DOHH2 (cell line): ENCODE measurements around the gene PIP5K1C.

Experiments used
- H3F3A ChIP-seq: fragments of 200-600 bp; sonication (generic), shearing (Covaris generic); 2 replicates; pipeline ENCODE4 v1.6.0; 2016; ENCODE audit warnings: antibody characterized with exemption, mild to moderate bottlenecking; ENCODE audit not compliant: control insufficient read depth, insufficient read depth
- H3K27ac ChIP-seq: fragments of 200-600 bp; sonication (generic); 2 replicates; pipeline ENCODE4 v1.5.1; 2014; ENCODE audit warnings: low read depth, mild to moderate bottlenecking, low read length, moderate library complexity
- H3K27me3 ChIP-seq: fragments of 200-600 bp; sonication (generic); 2 replicates; pipeline ENCODE4 v1.6.1; 2014; ENCODE audit warnings: mild to moderate bottlenecking, low read length, mixed read lengths; ENCODE audit not compliant: control insufficient read depth
- H3K36me3 ChIP-seq: fragments of 200-600 bp; sonication (generic); 2 replicates; pipeline ENCODE4 v1.6.1; 2014; ENCODE audit warnings: mild to moderate bottlenecking, low read length, moderate library complexity, mixed read lengths; ENCODE audit not compliant: control insufficient read depth
- H3K4me1 ChIP-seq: fragments of 200-600 bp; sonication (generic); 2 replicates; pipeline ENCODE4 v1.6.1; 2014; ENCODE audit warnings: mild to moderate bottlenecking, low read length, mixed read lengths; ENCODE audit not compliant: control insufficient read depth
- H3K4me2 ChIP-seq: fragments of 200-600 bp; sonication (generic); 2 replicates; pipeline ENCODE4 v1.6.0; 2014; ENCODE audit warnings: mild to moderate bottlenecking, low read length, moderate library complexity
- H3K4me3 ChIP-seq: fragments of 200-600 bp; sonication (generic); 2 replicates; pipeline ENCODE4 v1.5.1; 2014; ENCODE audit warnings: mild to moderate bottlenecking, low read length, mixed read lengths
- H3K79me2 ChIP-seq: fragments of 200-600 bp; sonication (generic); 2 replicates; pipeline ENCODE4 v1.6.1; 2014; ENCODE audit warnings: mild to moderate bottlenecking, low read length, mixed read lengths; ENCODE audit not compliant: control insufficient read depth
- H3K9me2 ChIP-seq: fragments of 200-600 bp; sonication (generic); replicated peaks from 2 replicates; pipeline ENCODE4 v1.6.1; 2014; ENCODE audit warnings: mild to moderate bottlenecking, low read length, mixed read lengths; ENCODE audit not compliant: control insufficient read depth
- H3K9me3 ChIP-seq: fragments of 200-600 bp; sonication (generic); 2 replicates; pipeline ENCODE4 v1.6.1; 2014; ENCODE audit warnings: antibody characterized with exemption, low read length, mixed read lengths; ENCODE audit not compliant: control insufficient read depth, insufficient read depth
- H4K20me1 ChIP-seq: fragments of 200-600 bp; sonication (generic); 2 replicates; pipeline ENCODE4 v1.6.0; 2014; ENCODE audit warnings: low read depth, mild to moderate bottlenecking, antibody characterized with exemption, low read length, moderate library complexity; ENCODE audit not compliant: control insufficient read depth, insufficient read depth
- EZH2phosphoT487 ChIP-seq: fragments of 200-600 bp; sonication (generic); IDR thresholded peaks from 2 replicates; pipeline ENCODE4 v1.6.1; 2017; ENCODE audit warnings: borderline replicate concordance, mild to moderate bottlenecking, antibody characterized with exemption, low read length, moderate library complexity, mixed read lengths
- TF ChIP-seq, protein P1 (sequence below): fragments of 200-600 bp; sonication (generic); IDR thresholded peaks from one replicate; pipeline ENCODE4 v1.5.1; 2014; ENCODE audit warnings: antibody characterized with exemption, mild to moderate bottlenecking, low read depth, low read length; ENCODE audit not compliant: poor library complexity, severe bottlenecking

The PIP5K1C gene

DNA sequence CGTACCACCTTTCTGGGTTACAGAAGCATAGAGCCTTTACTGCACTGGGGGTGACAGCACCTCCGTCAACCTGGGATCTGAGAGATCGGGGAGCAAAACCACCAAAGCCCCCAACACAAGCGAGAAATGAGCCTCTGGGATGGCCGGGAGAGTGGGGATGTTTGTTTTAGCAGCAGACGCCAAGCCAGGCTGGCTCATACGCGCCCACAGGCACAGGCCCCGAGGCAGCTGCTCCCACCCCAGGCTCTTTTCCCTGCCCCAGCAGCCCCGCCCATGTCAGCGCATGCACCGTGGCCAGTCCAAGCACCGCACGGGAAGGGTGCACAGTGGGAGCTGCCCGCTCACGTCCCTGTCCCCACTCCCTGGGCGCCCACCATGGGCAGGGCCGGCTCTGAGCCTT, 8.5 kb downstream of the PIP5K1C start:
- no peak overlapping the region for H3K4me2 ChIP-seq
- H3K27ac ChIP-seq = no peak overlapping the region
- H3K4me1 ChIP-seq = peaks cover 16% of the 10 kb centered on the region
- no peaks in the 10 kb centered on the region for H3K9me3 ChIP-seq
- H3K9me2 ChIP-seq = no peaks in the 10 kb centered on the region
- 0 out of 2 replicates have a peak, but pooled peaks cover 2% of the 10 kb centered on the region for H3F3A ChIP-seq
- TF ChIP-seq EZH2phosphoT487 = no peak
- TF ChIP-seq, protein P1, sequence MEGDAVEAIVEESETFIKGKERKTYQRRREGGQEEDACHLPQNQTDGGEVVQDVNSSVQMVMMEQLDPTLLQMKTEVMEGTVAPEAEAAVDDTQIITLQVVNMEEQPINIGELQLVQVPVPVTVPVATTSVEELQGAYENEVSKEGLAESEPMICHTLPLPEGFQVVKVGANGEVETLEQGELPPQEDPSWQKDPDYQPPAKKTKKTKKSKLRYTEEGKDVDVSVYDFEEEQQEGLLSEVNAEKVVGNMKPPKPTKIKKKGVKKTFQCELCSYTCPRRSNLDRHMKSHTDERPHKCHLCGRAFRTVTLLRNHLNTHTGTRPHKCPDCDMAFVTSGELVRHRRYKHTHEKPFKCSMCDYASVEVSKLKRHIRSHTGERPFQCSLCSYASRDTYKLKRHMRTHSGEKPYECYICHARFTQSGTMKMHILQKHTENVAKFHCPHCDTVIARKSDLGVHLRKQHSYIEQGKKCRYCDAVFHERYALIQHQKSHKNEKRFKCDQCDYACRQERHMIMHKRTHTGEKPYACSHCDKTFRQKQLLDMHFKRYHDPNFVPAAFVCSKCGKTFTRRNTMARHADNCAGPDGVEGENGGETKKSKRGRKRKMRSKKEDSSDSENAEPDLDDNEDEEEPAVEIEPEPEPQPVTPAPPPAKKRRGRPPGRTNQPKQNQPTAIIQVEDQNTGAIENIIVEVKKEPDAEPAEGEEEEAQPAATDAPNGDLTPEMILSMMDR = no peak
- H3K79me2 ChIP-seq = peaks cover 12% of the 10 kb centered on the region
- peaks cover 6% of the 10 kb centered on the region for H3K27me3 ChIP-seq
- peaks cover 12% of the 10 kb centered on the region; the same call in 1 of the 2 replicates for H4K20me1 ChIP-seq
- H3K36me3 ChIP-seq = no peaks in the 10 kb centered on the region
- no peak overlapping the region for H3K4me3 ChIP-seq

DNA sequence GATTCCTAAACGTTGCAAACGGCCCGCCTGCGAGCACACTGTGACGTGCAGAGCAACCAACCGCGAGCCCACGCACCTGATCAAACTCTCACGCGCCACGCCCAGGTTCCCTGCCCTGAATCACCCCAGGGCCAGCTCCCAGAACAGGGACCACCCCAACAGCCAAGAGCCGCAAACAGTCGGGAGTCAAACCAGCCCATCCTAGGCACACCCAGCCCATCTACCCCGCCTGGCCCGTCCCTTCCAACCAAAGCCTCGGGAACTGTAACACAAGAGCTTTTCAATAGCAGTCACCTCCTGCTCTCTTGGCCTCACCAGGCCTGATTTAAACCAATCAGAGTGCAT, 8.9 kb downstream of the PIP5K1C start:
- TF ChIP-seq, protein P1 = no peak
- TF ChIP-seq EZH2phosphoT487 = no peak
- H3K4me2 ChIP-seq = no peak overlapping the region
- H3K36me3 ChIP-seq = no peaks in the 10 kb centered on the region
- peaks cover 12% of the 10 kb centered on the region; the same call in 1 of the 2 replicates for H4K20me1 ChIP-seq
- H3K27me3 ChIP-seq = peaks cover 6% of the 10 kb centered on the region
- no peaks in the 10 kb centered on the region for H3K9me3 ChIP-seq
- no peaks in the 10 kb centered on the region for H3K9me2 ChIP-seq
- H3K4me3 ChIP-seq = no peak overlapping the region
- peaks cover 11% of the 10 kb centered on the region for H3K79me2 ChIP-seq
- 0 out of 2 replicates have a peak, but pooled peaks cover 2% of the 10 kb centered on the region for H3F3A ChIP-seq
- peaks cover 16% of the 10 kb centered on the region for H3K4me1 ChIP-seq
- H3K27ac ChIP-seq = no peak overlapping the region

DNA sequence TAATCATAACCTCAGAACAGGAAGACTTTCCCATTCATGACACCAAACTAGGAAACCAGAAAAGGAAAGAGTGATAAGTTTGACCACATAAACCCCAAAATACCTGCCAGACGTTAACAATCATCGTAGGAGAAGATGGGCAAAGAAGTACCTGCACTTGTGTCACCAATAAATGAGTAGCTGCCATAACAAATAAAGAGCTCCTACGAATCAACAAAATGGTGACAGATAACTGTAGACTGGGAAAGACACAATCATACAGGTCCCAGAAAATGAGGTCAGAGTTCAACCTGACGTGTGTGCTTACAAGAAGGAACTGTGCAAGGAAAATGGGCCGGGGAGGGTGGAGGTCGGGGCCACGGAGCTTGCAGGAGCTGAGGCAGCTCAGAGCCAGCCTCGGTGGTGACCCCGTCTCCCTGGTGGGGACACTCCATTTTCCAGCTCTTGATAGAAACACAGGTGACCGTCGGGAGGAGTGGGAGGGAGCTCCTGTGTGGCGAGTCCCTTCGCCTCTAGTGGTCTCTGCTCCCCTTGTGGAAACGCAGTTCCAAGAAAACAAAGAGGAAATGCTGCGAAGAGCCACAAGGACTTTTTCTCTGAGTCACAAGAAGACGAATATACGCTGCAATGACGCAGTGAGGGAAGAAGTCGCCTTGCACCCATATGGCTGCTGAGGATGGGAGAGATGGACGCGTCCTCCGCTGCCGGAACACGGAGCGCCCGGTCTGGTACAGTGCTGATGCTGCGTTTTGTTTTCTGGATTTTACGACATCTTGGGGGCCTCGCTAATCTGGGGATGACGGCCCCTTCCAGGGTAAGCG, 9.5 kb downstream of the PIP5K1C start:
- H3K9me3 ChIP-seq = no peaks in the 10 kb centered on the region
- no peaks in the 10 kb centered on the region for H3K36me3 ChIP-seq
- H3K79me2 ChIP-seq = peaks cover 9% of the 10 kb centered on the region
- H3K4me1 ChIP-seq = peaks cover 16% of the 10 kb centered on the region
- no peak overlapping the region for H3K27ac ChIP-seq
- 0 out of 2 replicates have a peak, but pooled peaks cover 2% of the 10 kb centered on the region for H3F3A ChIP-seq
- H3K27me3 ChIP-seq = peaks cover 6% of the 10 kb centered on the region
- TF ChIP-seq, protein P1 = no peak
- TF ChIP-seq EZH2phosphoT487 = no peak
- peaks cover 12% of the 10 kb centered on the region; the same call in 1 of the 2 replicates for H4K20me1 ChIP-seq
- H3K9me2 ChIP-seq = no peaks in the 10 kb centered on the region
- no peak overlapping the region for H3K4me2 ChIP-seq
- H3K4me3 ChIP-seq = no peak overlapping the region
